ENCODE data around the gene RILPL1. TPM values are rescaled to one million over a fixed set of nuclear protein-coding genes. Genes with fewer than 3 reads are reported as not detected.

RILPL1 gene
- polyA plus RNA-seq, 1 donor (not counting 4 experiments of a cell fraction or from before 2014, with no cell fraction given), result 17.0 TPM

- Histone ChIP-seq H3K9me3 (ENCODE audit: control insufficient read depth, low read depth, low read length) (no peaks in the 10 kb centered on the region), H3K4me3 (ENCODE audit: control insufficient read depth in 2 of 3, extremely low read depth in 1 of 3, insufficient read depth in 2 of 3, low read depth in 1 of 3, low read length in 3 of 3) (no peak overlapping the region), H3K79me2 (ENCODE audit: control insufficient read depth, insufficient read depth, low read length) (no peaks in the 10 kb centered on the region), H3K27me3 (ENCODE audit: control insufficient read depth, extremely low read depth, insufficient read depth, low read length) (no peaks in the 10 kb centered on the region), H4K20me1 (ENCODE audit: control insufficient read depth, extremely low read depth, insufficient read depth, low read length) (no peaks in the 10 kb centered on the region), H3K27ac (ENCODE audit: control insufficient read depth, insufficient read depth, low read length) (no peak overlapping the region), H3K9me1 (ENCODE audit: control insufficient read depth, extremely low read depth, insufficient read depth, low read length) (no peaks in the 10 kb centered on the region), H3K4me1 (ENCODE audit: control insufficient read depth, extremely low read depth, insufficient read depth, low read length) (no peaks in the 10 kb centered on the region), H3K4me2 (ENCODE audit: control insufficient read depth, extremely low read depth, insufficient read depth, low read depth, low read length) (no peak overlapping the region), H3K9ac (ENCODE audit: control insufficient read depth, extremely low read depth, insufficient read depth, low read length) (no peak overlapping the region), H2AFZ (ENCODE audit: control insufficient read depth, low read length) (no peak overlapping the region), H3K36me3 (ENCODE audit: control insufficient read depth in 2 of 2, extremely low read depth in 1 of 2, insufficient read depth in 2 of 2, low read length in 2 of 2) (peaks cover 10 to 26% of the 10 kb centered on the region in 2 experiments)
- FAIRE-seq (no peak), DNase-seq (ENCODE audit: low read depth, low spot score) (no peak)
- TF ChIP-seq EZH2 (IDR thresholded peaks at IDR 0.05; ENCODE audit: low read length), result no peak
- no peak for TF ChIP-seq CTCF (optimal IDR thresholded peaks at IDR 0.05 in 1 of 3, IDR thresholded peaks at IDR 0.05 in 1 of 3, conservative IDR thresholded peaks at IDR 0.05 in 1 of 3; ENCODE audit: extremely low read depth in 1 of 3, insufficient read depth in 2 of 3, low read length in 3 of 3)
- dilution Hi-C loops (cut with MboI; ENCODE audit: extremely low pct_ligation_motif_present, low sequenced_read_pairs), result no loop called here
Observed at GRCh38 chr12:123479442-123480180, 53.9 kb downstream of the RILPL1 start.

DNA sequence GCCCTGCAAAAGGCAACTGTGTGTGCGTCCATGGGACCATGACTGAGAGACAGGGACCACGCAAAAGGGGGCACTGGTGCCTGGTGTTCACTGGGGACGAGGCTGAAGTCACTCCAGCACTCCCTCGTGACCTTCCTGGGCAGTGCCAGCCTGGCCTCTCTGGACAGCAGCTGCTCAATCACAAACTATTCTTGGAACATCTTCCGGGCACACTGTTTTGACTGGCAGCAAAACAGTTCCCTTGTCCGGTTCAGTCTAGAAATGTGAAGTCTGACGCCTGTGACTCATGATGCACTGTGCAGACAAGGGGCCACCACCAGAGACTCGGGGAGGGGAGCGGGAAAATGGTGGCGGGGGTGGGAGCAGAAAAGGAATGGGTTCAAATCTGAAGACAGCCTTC is 54.8 kb downstream of the RILPL1 start:
- no peak overlapping the region for H3K4me2 ChIP-seq (ENCODE audit: control insufficient read depth, extremely low read depth, insufficient read depth, low read depth, low read length)
- H3K27me3 ChIP-seq (ENCODE audit: control insufficient read depth, extremely low read depth, insufficient read depth, low read length), result no peaks in the 10 kb centered on the region
- dilution Hi-C loops (cut with MboI; ENCODE audit: extremely low pct_ligation_motif_present, low sequenced_read_pairs), result no loop called here
- DNase-seq (ENCODE audit: low read depth, low spot score) (no peak), FAIRE-seq (no peak)
- H3K79me2 ChIP-seq (ENCODE audit: control insufficient read depth, insufficient read depth, low read length), result no peaks in the 10 kb centered on the region
- no peaks in the 10 kb centered on the region for H4K20me1 ChIP-seq (ENCODE audit: control insufficient read depth, extremely low read depth, insufficient read depth, low read length)
- H3K36me3 ChIP-seq (ENCODE audit: control insufficient read depth in 2 of 2, extremely low read depth in 1 of 2, insufficient read depth in 2 of 2, low read length in 2 of 2), result peaks cover 10 to 26% of the 10 kb centered on the region in 2 experiments
- TF ChIP-seq EZH2 (IDR thresholded peaks at IDR 0.05; ENCODE audit: low read length) (no peak), CTCF (optimal IDR thresholded peaks at IDR 0.05 in 1 of 3, IDR thresholded peaks at IDR 0.05 in 1 of 3, conservative IDR thresholded peaks at IDR 0.05 in 1 of 3; ENCODE audit: extremely low read depth in 1 of 3, insufficient read depth in 2 of 3, low read length in 3 of 3) (no peak)
- no peaks in the 10 kb centered on the region for H3K4me1 ChIP-seq (ENCODE audit: control insufficient read depth, extremely low read depth, insufficient read depth, low read length)
- H3K9ac ChIP-seq (ENCODE audit: control insufficient read depth, extremely low read depth, insufficient read depth, low read length), result no peak overlapping the region
- no peak overlapping the region for H2AFZ ChIP-seq (ENCODE audit: control insufficient read depth, low read length)
- no peak overlapping the region for H3K27ac ChIP-seq (ENCODE audit: control insufficient read depth, insufficient read depth, low read length)
- H3K9me1 ChIP-seq (ENCODE audit: control insufficient read depth, extremely low read depth, insufficient read depth, low read length), result no peaks in the 10 kb centered on the region
- no peak overlapping the region for H3K4me3 ChIP-seq (ENCODE audit: control insufficient read depth in 2 of 3, extremely low read depth in 1 of 3, insufficient read depth in 2 of 3, low read depth in 1 of 3, low read length in 3 of 3)
- no peaks in the 10 kb centered on the region for H3K9me3 ChIP-seq (ENCODE audit: control insufficient read depth, low read depth, low read length)
